CD14-positive monocyte (primary cell): ENCODE results near the gene IKZF4. TPM values are rescaled to one million over a fixed set of nuclear protein-coding genes. Genes with fewer than 3 reads are reported as not detected.
"Not testable (repeated sequence)": the region's sequence is repeated elsewhere in the genome, so short reads cannot be mapped to it uniquely, and the experiment has no call there.

ENCODE experiments used
- DNase-seq, 3 donors: peaks; one replicate each; pipeline ENCODE4 v3.0.0-alpha.2; 2011 to 2022
- H2AFZ ChIP-seq: 2 replicates; pipeline ENCODE4 v1.6.0; 2012; ENCODE audit warnings: mild to moderate bottlenecking, low read depth, low read length, inconsistent platforms; ENCODE audit not compliant: insufficient read depth, poor library complexity, severe bottlenecking
- H3K27ac ChIP-seq, 2 donors: 1 replicate in 1 of 2; 2 replicates in 1 of 2; pipeline ENCODE4 v1.5.1; 2012 to 2013; ENCODE audit warnings: low read length in 2 of 2, control low read depth in 1 of 2, inconsistent platforms in 1 of 2, low read depth in 1 of 2, mild to moderate bottlenecking in 1 of 2
- H3K27me3 ChIP-seq, 2 donors: one replicate each; pipeline versions ENCODE4 v1.6.0 to v1.6.1; 2011 to 2013; ENCODE audit warnings: low read length in 2 of 2; ENCODE audit not compliant: control insufficient read depth in 2 of 2, insufficient read depth in 2 of 2
- H3K36me3 ChIP-seq, 2 donors: replicated peaks in 1 of 2; 1 replicate in 1 of 2; 2 replicates in 1 of 2; pipeline versions ENCODE4 v1.5.1 to v1.6.1; 2012 to 2013; ENCODE audit warnings: low read length in 2 of 2, control low read depth in 1 of 2, inconsistent platforms in 1 of 2, mild to moderate bottlenecking in 1 of 2; ENCODE audit not compliant: insufficient read depth in 2 of 2, control insufficient read depth in 1 of 2
- H3K4me1 ChIP-seq, 2 donors: 1 replicate in 1 of 2; 2 replicates in 1 of 2; pipeline versions ENCODE4 v1.5.1 to v1.6.1; 2012 to 2013; ENCODE audit warnings: low read length in 2 of 2, control low read depth in 1 of 2, inconsistent platforms in 1 of 2, mild to moderate bottlenecking in 1 of 2, moderate library complexity in 1 of 2; ENCODE audit not compliant: insufficient read depth in 2 of 2, control insufficient read depth in 1 of 2
- H3K4me2 ChIP-seq: replicated peaks from 2 replicates; pipeline ENCODE3; 2012; ENCODE audit warnings: low read length, moderate library complexity, mild to moderate bottlenecking; ENCODE audit not compliant: poor library complexity, severe bottlenecking; ENCODE audit errors: extremely low read depth
- H3K4me3 ChIP-seq, 3 experiments: fragments of 200-600 bp in 1 of 3; sonication (generic) in 1 of 3; replicated peaks in 1 of 3; 1 replicate in 2 of 3; 2 replicates in 1 of 3; pipeline ENCODE4 v1.5.1; 2011 to 2013; ENCODE audit warnings: low read length in 3 of 3, mild to moderate bottlenecking in 3 of 3, control low read depth in 2 of 3, low read depth in 2 of 3, inconsistent platforms in 1 of 3, moderate library complexity in 1 of 3
- H3K79me2 ChIP-seq: 2 replicates; pipeline ENCODE4 v1.6.0; 2012; ENCODE audit warnings: mild to moderate bottlenecking, control low read depth, inconsistent platforms, low read length, moderate library complexity; ENCODE audit not compliant: insufficient read depth
- H3K9ac ChIP-seq: 2 replicates; pipeline ENCODE4 v1.6.0; 2017; ENCODE audit warnings: low read length, mild to moderate bottlenecking; ENCODE audit not compliant: insufficient read depth, poor library complexity, severe bottlenecking
- H3K9me3 ChIP-seq, 2 donors: replicated peaks in 1 of 2; 1 replicate in 1 of 2; 2 replicates in 1 of 2; pipeline versions ENCODE4 v1.5.1 to v1.6.1; 2012 to 2013; ENCODE audit warnings: low read length in 2 of 2, control low read depth in 1 of 2; ENCODE audit not compliant: control insufficient read depth in 1 of 2, insufficient read depth in 1 of 2
- H4K20me1 ChIP-seq: 2 replicates; pipeline ENCODE4 v1.6.0; 2012; ENCODE audit warnings: mild to moderate bottlenecking, low read length, control low read depth, moderate library complexity; ENCODE audit not compliant: insufficient read depth
- H3K27ac Mint-ChIP-seq, 7 donors: one replicate each; pipeline ENCODE4 v1.8.0; 2020; ENCODE audit warnings: mild to moderate bottlenecking in 7 of 7, mixed read lengths in 7 of 7, moderate library complexity in 6 of 7, inconsistent platforms in 2 of 7
- H3K27me3 Mint-ChIP-seq, 3 donors: one replicate each; pipeline ENCODE4 v1.8.0; 2021 to 2022; ENCODE audit warnings: low read depth in 3 of 3, mild to moderate bottlenecking in 3 of 3, mixed read lengths in 3 of 3, moderate library complexity in 3 of 3, inconsistent platforms in 1 of 3
- H3K36me3 Mint-ChIP-seq, 2 donors: one replicate each; pipeline ENCODE4 v1.8.0; 2020; ENCODE audit warnings: mixed read lengths in 2 of 2, inconsistent platforms in 1 of 2, mild to moderate bottlenecking in 1 of 2
- H3K4me1 Mint-ChIP-seq: one replicate; pipeline ENCODE4 v1.8.0; 2020; ENCODE audit warnings: mild to moderate bottlenecking, mixed read lengths
- H3K4me3 Mint-ChIP-seq, 2 donors: one replicate each; pipeline ENCODE4 v1.8.0; 2020; ENCODE audit warnings: mild to moderate bottlenecking in 2 of 2, mixed read lengths in 2 of 2, moderate library complexity in 1 of 2
- H3K9me3 Mint-ChIP-seq, 7 donors: one replicate each; pipeline ENCODE4 v1.8.0; 2020 to 2022; ENCODE audit warnings: mixed read lengths in 7 of 7, mild to moderate bottlenecking in 6 of 7, moderate library complexity in 6 of 7, inconsistent platforms in 2 of 7
- WGBS: methylation state at CpG from one replicate; pipeline ENCODE4 v1.1.5; 2013; ENCODE audit warnings: missing lambda C conversion rate; ENCODE audit not compliant: insufficient coverage; 5-methylcytosine and 5-hydroxymethylcytosine counted together
- intact Hi-C, 2 donors: fragments of 100-400 bp; cut with micrococcal nuclease; formaldehyde crosslinking; loops; one replicate each; pipeline versions ENCODE4 v1.15.0 to v1.15.1; 2023
- polyA plus RNA-seq, 3 donors: library from polyadenylated mRNA; depleted of rRNA in 1 of 3; unstranded in 2 of 3; stranded (reverse) in 1 of 3; fragments of 300-500 nt in 2 of 3; fragments of >200 nt in 1 of 3; fragmentation: Illumina TruSeq in 2 of 3; gene quantifications; 1 replicate in 2 of 3; 2 replicates in 1 of 3; pipeline ENCODE4 v1.2.3, GENCODE V29; 2012 to 2021
- TF ChIP-seq, protein P1 (sequence below): fragments of 200-600 bp; IDR thresholded peaks from one replicate; pipeline ENCODE4 v1.8.0; 2022; ENCODE audit warnings: antibody characterized with exemption, mild to moderate bottlenecking

The IKZF4 gene
- polyA plus RNA-seq, 3 donors = 0.09 to 4.9 (median 1.3) TPM

DNA sequence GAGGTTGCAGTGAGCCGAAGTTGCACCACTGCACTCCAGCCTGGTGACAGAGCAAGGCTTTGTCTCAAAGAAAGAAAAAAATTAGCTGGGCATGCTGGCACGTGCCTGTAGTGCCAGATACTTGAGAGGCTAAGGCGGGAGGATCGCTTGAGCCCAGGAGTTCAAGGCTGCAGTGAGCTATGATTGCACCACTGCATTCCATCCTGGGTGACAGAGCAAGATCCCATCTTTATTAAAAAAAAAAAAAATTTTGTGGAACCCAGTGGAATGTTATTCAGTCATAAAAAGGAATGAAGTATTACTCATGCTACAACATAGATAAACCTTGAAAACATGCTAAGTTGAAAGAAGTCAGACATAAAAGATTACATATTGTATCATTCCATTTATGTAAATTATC lies 50.8 kb downstream of the IKZF4 start:
- Histone ChIP-seq H3K27me3 (no peaks in the 10 kb centered on the region), H3K36me3 (no peaks in the 10 kb centered on the region), H3K4me2 (no peak overlapping the region), H3K9ac (no peak overlapping the region), H3K27ac (no peak overlapping the region), H3K79me2 (no peaks in the 10 kb centered on the region), H3K9me3 (no peaks in the 10 kb centered on the region), H3K4me1 (no peaks in the 10 kb centered on the region), H3K4me3 (no peak overlapping the region), H2AFZ (no peak overlapping the region), H4K20me1 (no peaks in the 10 kb centered on the region)
- intact Hi-C loops = no loop called here
- H3K4me1 Mint-ChIP-seq = peaks cover 3% of the 10 kb centered on the region
- WGBS = 96% methylated on average over 4 of the region's 4 CpGs
- no peak overlapping the region for H3K4me3 Mint-ChIP-seq
- no peak for DNase-seq
- no peaks in the 10 kb centered on the region for H3K36me3 Mint-ChIP-seq
- H3K27ac Mint-ChIP-seq = no peak overlapping the region
- peaks cover 0 to 4% (median 0%) of the 10 kb centered on the region in 7 donors for H3K9me3 Mint-ChIP-seq
- TF ChIP-seq, protein P1, sequence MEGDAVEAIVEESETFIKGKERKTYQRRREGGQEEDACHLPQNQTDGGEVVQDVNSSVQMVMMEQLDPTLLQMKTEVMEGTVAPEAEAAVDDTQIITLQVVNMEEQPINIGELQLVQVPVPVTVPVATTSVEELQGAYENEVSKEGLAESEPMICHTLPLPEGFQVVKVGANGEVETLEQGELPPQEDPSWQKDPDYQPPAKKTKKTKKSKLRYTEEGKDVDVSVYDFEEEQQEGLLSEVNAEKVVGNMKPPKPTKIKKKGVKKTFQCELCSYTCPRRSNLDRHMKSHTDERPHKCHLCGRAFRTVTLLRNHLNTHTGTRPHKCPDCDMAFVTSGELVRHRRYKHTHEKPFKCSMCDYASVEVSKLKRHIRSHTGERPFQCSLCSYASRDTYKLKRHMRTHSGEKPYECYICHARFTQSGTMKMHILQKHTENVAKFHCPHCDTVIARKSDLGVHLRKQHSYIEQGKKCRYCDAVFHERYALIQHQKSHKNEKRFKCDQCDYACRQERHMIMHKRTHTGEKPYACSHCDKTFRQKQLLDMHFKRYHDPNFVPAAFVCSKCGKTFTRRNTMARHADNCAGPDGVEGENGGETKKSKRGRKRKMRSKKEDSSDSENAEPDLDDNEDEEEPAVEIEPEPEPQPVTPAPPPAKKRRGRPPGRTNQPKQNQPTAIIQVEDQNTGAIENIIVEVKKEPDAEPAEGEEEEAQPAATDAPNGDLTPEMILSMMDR = no peak
- peaks cover 2 to 7% (median 4%) of the 10 kb centered on the region in 3 donors for H3K27me3 Mint-ChIP-seq

DNA sequence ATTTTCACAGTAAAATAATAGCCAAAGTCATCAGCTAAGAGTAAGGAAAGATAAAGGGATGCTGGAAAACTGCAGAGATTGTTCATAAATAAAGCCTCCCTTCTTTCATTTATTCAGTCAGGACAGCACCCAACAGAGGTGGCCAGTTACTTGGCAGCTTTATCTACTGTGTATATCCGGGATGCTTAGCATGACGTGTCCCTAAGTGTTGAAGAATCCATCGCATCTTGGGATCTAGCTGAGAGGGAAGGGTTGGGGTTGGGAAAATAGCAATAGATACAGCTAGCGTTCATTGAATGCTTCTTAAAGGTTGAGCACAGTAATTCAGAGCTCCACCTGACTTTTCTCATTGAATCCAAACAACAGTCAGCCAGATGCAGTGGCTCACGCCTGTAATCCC lies 53.6 kb downstream of the IKZF4 start:
- Mint-ChIP-seq H3K4me1 (peaks cover 10% of the 10 kb centered on the region), H3K9me3 (peaks cover 0 to 2% (median 0%) of the 10 kb centered on the region in 7 donors), H3K27ac (no peak overlapping the region), H3K27me3 (peaks cover 2 to 20% (median 4%) of the 10 kb centered on the region in 3 donors), H3K36me3 (no peaks in the 10 kb centered on the region), H3K4me3 (no peak overlapping the region)
- no peaks in the 10 kb centered on the region for H3K79me2 ChIP-seq
- 100% methylated on average over 1 of the region's 5 CpGs for WGBS
- H3K4me3 ChIP-seq = no peak overlapping the region
- intact Hi-C loops = no loop called here
- H3K27ac ChIP-seq = no peak overlapping the region
- TF ChIP-seq, protein P1 = no peak
- no peak for DNase-seq
- H3K9ac ChIP-seq = no peak overlapping the region
- no peaks in the 10 kb centered on the region for H3K9me3 ChIP-seq
- H3K36me3 ChIP-seq = no peaks in the 10 kb centered on the region
- no peak overlapping the region for H2AFZ ChIP-seq
- H3K4me2 ChIP-seq = no peak overlapping the region
- no peaks in the 10 kb centered on the region for H4K20me1 ChIP-seq
- H3K27me3 ChIP-seq = peaks cover 0 to 4% of the 10 kb centered on the region in 2 donors
- peaks cover 7 to 8% of the 10 kb centered on the region in 2 donors for H3K4me1 ChIP-seq

DNA sequence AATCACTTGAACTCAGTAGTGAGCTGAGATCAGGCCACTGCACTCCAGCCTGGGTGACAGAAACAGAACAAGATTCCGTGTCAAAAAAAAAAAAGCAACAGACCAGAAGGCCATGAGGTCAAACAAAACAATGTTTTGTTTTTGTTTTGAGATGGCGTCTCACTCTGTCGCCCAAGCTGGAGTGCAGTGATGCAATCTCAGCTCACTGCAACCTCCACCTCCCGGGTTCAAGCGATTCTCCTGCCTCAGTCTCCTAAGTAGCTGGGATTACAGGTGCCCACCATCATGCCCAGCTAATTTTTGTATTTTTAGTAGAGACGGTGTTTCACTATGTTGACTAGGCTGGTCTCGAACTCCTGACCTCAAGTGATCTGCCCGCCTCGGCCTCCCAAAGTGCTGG lies 57.1 kb downstream of the IKZF4 start:
- H3K4me2 ChIP-seq, intact Hi-C loops: not testable (repeated sequence)

More for the DNA sequence above, 57.1 kb downstream of the IKZF4 start:
- not testable (repeated sequence) for H3K9me3 ChIP-seq, H3K9ac ChIP-seq, H3K36me3 Mint-ChIP-seq, H2AFZ ChIP-seq, H3K9me3 Mint-ChIP-seq, H3K27ac Mint-ChIP-seq, H3K79me2 ChIP-seq, DNase-seq, H3K4me3 ChIP-seq, H3K36me3 ChIP-seq, H3K27ac ChIP-seq, H4K20me1 ChIP-seq
- Histone ChIP-seq H3K4me1 (peaks cover 20 to 21% of the 10 kb centered on the region in 2 donors), H3K27me3 (peaks cover 6 to 27% of the 10 kb centered on the region in 2 donors)
- peaks cover 18 to 50% (median 37%) of the 10 kb centered on the region in 3 donors for H3K27me3 Mint-ChIP-seq
- H3K4me3 Mint-ChIP-seq = peak overlapping the region in 1 of 2 donors; percentile 39
- 100% methylated on average over 2 of the region's 9 CpGs for WGBS
- H3K4me1 Mint-ChIP-seq = peaks cover 19% of the 10 kb centered on the region
